Sigmoid colon (tissue), 3 donors: ENCODE measurements around the gene TUBG2.

ENCODE experiments used
- CTCF ChIP-seq, 4 experiments: fragments of 450-650 bp in 3 of 4; fragments of 200-600 bp in 1 of 4; IDR thresholded peaks; one replicate each; pipeline ENCODE4 v1.5.1; 2016 to 2019; ENCODE audit warnings: antibody characterized with exemption in 4 of 4, mild to moderate bottlenecking in 3 of 4, moderate library complexity in 2 of 4
- POLR2A ChIP-seq, 2 donors: fragments of 450-650 bp; IDR thresholded peaks; one replicate each; pipeline ENCODE4 v1.6.1; 2016; ENCODE audit warnings: antibody characterized with exemption in 2 of 2, mild to moderate bottlenecking in 2 of 2, moderate library complexity in 2 of 2

- TF ChIP-seq CTCF (IDR thresholded peaks at IDR 0.05) (no peak), POLR2A (IDR thresholded peaks at IDR 0.05) (no peak)
Observed at GRCh38 chr17:42674755-42675347, 15.8 kb downstream of the TUBG2 start.
